DND-41 (cell line): Measurements from ENCODE around the gene TNIP3.

Experiments
- CTCF ChIP-seq: IDR thresholded peaks from 2 replicates; pipeline ENCODE4 v1.5.1; 2012; ENCODE audit warnings: borderline replicate concordance, low read length, moderate library complexity, mild to moderate bottlenecking; ENCODE audit not compliant: poor library complexity, severe bottlenecking; ENCODE audit errors: extremely low read depth
- EZH2 ChIP-seq: IDR thresholded peaks from 3 replicates; pipeline ENCODE4 v1.6.1; 2012; ENCODE audit warnings: borderline replicate concordance, low read depth, mild to moderate bottlenecking, moderate library complexity, low read length, inconsistent platforms; ENCODE audit not compliant: severe bottlenecking

- TF ChIP-seq CTCF (no peak), EZH2 (no peak)
Observed at GRCh38 chr4:121182296-121182695, 18.2 kb upstream of the TNIP3 start.
